ENCODE data around the gene XPR1. TPM values are rescaled to one million over a fixed set of nuclear protein-coding genes. Genes with fewer than 3 reads are reported as not detected.
"Not testable (repeated sequence)": the region's sequence is repeated elsewhere in the genome, so short reads cannot be mapped to it uniquely, and the experiment has no call there.

The XPR1 gene
- total RNA-seq, 1 donor from 2014 or later: 71.8 TPM

DNA sequence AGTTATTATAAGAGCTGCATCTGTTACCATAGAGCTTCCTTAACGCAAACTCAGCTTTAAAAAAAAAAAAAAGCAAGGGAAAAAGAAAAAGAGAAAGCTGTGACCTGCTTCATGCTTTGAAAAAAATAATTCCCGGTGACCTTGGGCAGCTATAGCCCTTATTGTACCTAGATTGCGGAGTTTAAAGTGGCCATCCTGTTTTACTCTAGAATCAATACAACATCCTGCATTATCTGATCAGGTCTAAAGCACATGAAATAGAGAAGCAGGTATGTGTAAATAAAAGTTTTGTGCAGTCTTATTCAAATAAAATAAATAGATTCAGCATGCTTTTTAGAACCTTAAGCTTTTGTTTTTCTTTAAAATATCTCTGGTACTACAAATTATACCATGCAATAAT is 154.1 kb downstream of the XPR1 start:
- peaks cover 7% of the 10 kb centered on the region for H3K4me1 Mint-ChIP-seq (ENCODE audit: unreplicated experiment)
- no peak for DNase-seq (ENCODE audit: low spot score)
- peaks cover 4% of the 10 kb centered on the region for H3K27me3 Mint-ChIP-seq (ENCODE audit: unreplicated experiment)
- H3K36me3 Mint-ChIP-seq (ENCODE audit: low read depth, unreplicated experiment): peaks cover 11% of the 10 kb centered on the region
- TF ChIP-seq, protein P1, sequence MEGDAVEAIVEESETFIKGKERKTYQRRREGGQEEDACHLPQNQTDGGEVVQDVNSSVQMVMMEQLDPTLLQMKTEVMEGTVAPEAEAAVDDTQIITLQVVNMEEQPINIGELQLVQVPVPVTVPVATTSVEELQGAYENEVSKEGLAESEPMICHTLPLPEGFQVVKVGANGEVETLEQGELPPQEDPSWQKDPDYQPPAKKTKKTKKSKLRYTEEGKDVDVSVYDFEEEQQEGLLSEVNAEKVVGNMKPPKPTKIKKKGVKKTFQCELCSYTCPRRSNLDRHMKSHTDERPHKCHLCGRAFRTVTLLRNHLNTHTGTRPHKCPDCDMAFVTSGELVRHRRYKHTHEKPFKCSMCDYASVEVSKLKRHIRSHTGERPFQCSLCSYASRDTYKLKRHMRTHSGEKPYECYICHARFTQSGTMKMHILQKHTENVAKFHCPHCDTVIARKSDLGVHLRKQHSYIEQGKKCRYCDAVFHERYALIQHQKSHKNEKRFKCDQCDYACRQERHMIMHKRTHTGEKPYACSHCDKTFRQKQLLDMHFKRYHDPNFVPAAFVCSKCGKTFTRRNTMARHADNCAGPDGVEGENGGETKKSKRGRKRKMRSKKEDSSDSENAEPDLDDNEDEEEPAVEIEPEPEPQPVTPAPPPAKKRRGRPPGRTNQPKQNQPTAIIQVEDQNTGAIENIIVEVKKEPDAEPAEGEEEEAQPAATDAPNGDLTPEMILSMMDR (IDR thresholded peaks at IDR 0.05; ENCODE audit: unreplicated experiment): no peak
- H3K9me3 Mint-ChIP-seq (ENCODE audit: unreplicated experiment): no peaks in the 10 kb centered on the region
- no peak overlapping the region for H3K4me3 Mint-ChIP-seq (ENCODE audit: unreplicated experiment)
- no peak overlapping the region for H3K27ac Mint-ChIP-seq (ENCODE audit: unreplicated experiment)

- peaks cover 4% of the 10 kb centered on the region for H3K27me3 Mint-ChIP-seq (ENCODE audit: unreplicated experiment)
- no peaks in the 10 kb centered on the region for H3K9me3 Mint-ChIP-seq (ENCODE audit: unreplicated experiment)
- no peak overlapping the region for H3K4me3 Mint-ChIP-seq (ENCODE audit: unreplicated experiment)
- peaks cover 11% of the 10 kb centered on the region for H3K36me3 Mint-ChIP-seq (ENCODE audit: low read depth, unreplicated experiment)
- peaks cover 7% of the 10 kb centered on the region for H3K4me1 Mint-ChIP-seq (ENCODE audit: unreplicated experiment)
- DNase-seq (ENCODE audit: low spot score): no peak
- peak overlapping the region; percentile 70 for H3K27ac Mint-ChIP-seq (ENCODE audit: unreplicated experiment)
- TF ChIP-seq, protein P1 (IDR thresholded peaks at IDR 0.05; ENCODE audit: unreplicated experiment): no peak
These were observed 154.8 kb downstream of the XPR1 start for GRCh38 chr1:180786624-180787023.

DNA sequence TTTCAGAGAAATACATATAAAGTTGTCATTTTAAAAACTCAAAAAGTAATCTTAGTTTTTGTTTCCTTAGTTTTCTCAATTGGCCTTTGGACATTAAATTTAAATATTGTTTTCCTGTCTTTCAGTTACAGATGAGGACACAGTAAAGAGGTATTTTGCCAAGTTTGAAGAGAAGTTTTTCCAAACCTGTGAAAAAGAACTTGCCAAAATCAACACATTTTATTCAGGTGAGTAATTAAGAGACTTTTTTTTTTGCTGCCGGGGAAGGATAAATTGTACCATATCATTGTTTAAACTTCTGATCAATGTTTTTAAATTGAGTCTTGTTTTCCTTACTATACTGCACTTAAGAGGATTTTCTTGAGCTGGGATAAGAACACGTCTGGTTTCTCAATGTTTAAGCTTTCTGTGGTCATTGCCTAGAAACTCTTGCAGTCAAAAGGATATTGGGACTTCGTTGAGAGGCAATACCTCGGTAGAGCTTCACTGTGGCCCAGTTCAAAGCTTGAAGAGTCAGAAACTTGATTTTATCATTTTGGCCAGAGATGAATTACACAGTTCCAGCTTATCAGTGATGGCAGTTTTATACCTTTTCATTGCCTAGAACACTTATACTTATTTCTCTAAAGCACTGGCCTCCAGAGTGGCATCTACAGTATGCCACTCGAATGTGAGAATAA is 155.9 kb downstream of the XPR1 start:
- DNase-seq (ENCODE audit: low spot score): no peak
- no peak overlapping the region for H3K27ac Mint-ChIP-seq (ENCODE audit: unreplicated experiment)
- peaks cover 11% of the 10 kb centered on the region for H3K36me3 Mint-ChIP-seq (ENCODE audit: low read depth, unreplicated experiment)
- no peaks in the 10 kb centered on the region for H3K9me3 Mint-ChIP-seq (ENCODE audit: unreplicated experiment)
- H3K4me3 Mint-ChIP-seq (ENCODE audit: unreplicated experiment): no peak overlapping the region
- H3K27me3 Mint-ChIP-seq (ENCODE audit: unreplicated experiment): peaks cover 4% of the 10 kb centered on the region
- peaks cover 10% of the 10 kb centered on the region for H3K4me1 Mint-ChIP-seq (ENCODE audit: unreplicated experiment)
- TF ChIP-seq, protein P1 (IDR thresholded peaks at IDR 0.05; ENCODE audit: unreplicated experiment): no peak

DNA sequence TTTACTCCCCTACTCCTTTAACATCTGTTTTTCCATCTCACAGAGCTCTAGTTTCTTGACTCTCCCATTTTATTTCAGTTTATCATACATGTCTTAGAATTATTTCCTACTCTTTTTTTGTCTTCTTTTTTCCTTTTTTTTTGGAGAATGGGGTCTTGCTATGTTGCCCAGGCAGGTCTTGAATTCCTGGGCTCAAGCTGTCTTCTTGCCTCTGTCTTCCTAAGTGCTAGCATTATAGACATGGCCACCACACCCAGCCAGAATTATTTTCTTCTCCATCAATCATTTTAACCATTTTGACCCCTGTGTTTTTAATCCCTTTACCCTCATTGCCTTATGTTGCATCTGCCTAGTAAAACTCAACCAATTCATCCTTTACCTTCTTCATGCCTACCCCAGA is 157.6 kb downstream of the XPR1 start:
- no peak overlapping the region for H3K27ac Mint-ChIP-seq (ENCODE audit: unreplicated experiment)
- TF ChIP-seq, protein P1 (IDR thresholded peaks at IDR 0.05; ENCODE audit: unreplicated experiment): no peak

DNA sequence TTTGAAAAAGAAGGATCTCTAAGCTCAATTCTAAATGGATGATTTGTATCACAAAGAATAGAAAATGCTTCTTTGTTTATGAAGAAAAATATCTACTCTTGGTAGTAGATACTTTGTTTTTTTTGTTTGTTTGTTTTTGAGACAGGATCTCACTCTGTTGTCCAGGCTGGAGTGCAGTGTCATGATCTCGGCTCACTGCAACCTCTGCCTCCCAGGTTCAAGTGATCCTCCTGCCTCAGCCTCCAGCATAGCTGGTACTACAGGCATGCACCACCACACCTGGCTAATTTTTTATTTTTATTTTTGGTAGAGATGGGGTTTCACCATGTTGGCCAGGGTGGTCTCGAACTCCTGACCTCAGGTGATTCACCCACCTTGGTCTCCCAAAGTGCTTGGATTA is 159.3 kb downstream of the XPR1 start:
- Mint-ChIP-seq H3K36me3 (ENCODE audit: low read depth, unreplicated experiment) (peaks cover 11% of the 10 kb centered on the region), H3K4me1 (ENCODE audit: unreplicated experiment) (peaks cover 23% of the 10 kb centered on the region)
- H3K4me3 Mint-ChIP-seq (ENCODE audit: unreplicated experiment); H3K27ac Mint-ChIP-seq (ENCODE audit: unreplicated experiment); H3K9me3 Mint-ChIP-seq (ENCODE audit: unreplicated experiment); H3K27me3 Mint-ChIP-seq (ENCODE audit: unreplicated experiment); DNase-seq (ENCODE audit: low spot score): not testable (repeated sequence)

More for the DNA sequence above, 157.6 kb downstream of the XPR1 start:
- H3K4me1 Mint-ChIP-seq (ENCODE audit: unreplicated experiment): peaks cover 21% of the 10 kb centered on the region
- H3K27me3 Mint-ChIP-seq (ENCODE audit: unreplicated experiment): peaks cover 4% of the 10 kb centered on the region
- no peak for DNase-seq (ENCODE audit: low spot score)
- peaks cover 11% of the 10 kb centered on the region for H3K36me3 Mint-ChIP-seq (ENCODE audit: low read depth, unreplicated experiment)
- H3K9me3 Mint-ChIP-seq (ENCODE audit: unreplicated experiment): no peaks in the 10 kb centered on the region
- H3K4me3 Mint-ChIP-seq (ENCODE audit: unreplicated experiment): no peak overlapping the region

Data from endothelial cell (in vitro differentiated cells).